ENCODE measurements around the gene CCDC12.

DNA sequence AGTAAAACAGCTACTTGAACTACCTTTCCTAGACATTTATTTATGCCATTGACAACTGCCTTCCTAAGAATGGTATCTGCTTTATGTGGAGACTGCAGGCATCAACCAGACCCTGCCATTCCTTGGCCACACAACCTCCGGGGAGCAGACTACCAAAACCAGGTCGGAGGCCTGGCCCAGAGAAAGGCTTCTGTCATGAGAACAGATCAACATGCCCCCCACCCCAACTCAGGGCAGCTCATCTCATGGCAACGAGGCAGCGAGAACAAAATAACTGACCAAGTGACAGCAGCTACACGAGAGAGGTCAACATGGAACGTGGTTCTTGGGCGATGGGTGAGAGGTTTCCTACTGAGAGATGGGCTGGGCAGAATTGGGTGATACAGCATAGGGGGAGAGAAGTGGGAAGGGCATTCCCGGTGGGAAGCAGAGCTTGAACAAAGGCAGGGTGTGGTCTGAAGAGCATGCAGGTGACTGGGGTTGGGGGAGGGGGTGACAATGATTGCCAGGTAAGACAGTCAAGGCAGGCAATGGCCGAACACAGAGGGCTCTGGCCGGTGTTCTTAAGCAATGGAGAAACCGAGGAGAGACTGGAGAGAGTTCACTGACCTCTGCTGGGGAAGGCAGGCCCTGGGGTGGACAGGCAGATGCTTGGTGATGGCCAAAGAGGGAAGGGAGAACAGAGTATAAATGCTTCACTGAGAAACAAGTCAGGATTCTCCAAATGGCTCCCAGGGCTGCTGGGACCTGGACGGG, 33.9 kb downstream of the CCDC12 start:
- TF ChIP-seq POLR2A (IDR thresholded peaks at IDR 0.05) = no peak
- TF ChIP-seq, protein P1, sequence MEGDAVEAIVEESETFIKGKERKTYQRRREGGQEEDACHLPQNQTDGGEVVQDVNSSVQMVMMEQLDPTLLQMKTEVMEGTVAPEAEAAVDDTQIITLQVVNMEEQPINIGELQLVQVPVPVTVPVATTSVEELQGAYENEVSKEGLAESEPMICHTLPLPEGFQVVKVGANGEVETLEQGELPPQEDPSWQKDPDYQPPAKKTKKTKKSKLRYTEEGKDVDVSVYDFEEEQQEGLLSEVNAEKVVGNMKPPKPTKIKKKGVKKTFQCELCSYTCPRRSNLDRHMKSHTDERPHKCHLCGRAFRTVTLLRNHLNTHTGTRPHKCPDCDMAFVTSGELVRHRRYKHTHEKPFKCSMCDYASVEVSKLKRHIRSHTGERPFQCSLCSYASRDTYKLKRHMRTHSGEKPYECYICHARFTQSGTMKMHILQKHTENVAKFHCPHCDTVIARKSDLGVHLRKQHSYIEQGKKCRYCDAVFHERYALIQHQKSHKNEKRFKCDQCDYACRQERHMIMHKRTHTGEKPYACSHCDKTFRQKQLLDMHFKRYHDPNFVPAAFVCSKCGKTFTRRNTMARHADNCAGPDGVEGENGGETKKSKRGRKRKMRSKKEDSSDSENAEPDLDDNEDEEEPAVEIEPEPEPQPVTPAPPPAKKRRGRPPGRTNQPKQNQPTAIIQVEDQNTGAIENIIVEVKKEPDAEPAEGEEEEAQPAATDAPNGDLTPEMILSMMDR (IDR thresholded peaks at IDR 0.05) = no peak
